ENCODE measurements around the gene KIF17.

The KIF17 gene

DNA sequence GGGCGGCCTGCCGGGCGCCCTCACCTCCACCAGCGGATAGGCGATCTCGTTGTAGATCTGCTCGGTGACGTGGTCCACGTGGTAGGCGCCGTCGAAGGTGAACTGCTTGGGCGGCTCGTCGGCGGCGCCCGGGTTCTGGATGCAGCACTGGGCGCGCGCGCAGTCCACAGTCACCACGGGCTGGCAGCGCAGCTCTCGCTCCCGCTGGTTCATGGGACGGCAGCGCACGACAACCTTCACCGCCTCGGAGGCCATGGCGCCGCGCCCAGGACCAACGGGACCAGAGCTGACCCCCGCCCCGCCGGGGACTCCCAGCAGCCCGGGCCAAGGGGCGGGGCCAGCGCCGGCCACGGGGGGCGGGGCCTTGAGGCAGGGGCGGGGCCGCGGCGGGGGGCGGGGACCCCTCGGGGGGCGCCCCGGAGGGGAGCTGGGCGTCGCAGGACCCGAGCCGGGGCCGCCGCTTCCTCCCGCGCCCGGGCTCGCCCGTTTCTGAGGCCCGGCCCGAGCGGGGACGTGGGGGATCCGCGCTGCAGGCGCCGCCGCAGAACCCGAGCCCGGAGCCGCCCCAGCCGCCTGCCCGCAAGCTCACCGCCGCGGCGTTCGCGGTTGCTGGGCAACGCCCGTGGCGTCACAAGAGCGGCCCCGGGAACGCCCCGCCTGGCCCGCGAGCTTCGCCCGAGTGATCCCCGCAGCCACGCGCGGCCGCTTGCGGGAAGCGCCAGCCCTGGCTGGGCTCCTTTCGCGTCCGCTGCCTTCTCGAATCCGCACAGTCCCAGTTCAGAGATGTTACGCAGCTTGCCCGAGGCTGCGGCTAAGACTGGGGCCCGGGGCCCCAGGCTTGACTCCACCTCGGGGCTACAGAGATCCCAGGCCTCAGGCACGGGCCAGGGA, at the start of gene KIF17:
TSS of gene KIF17 (minus strand) at position 556 of the 891 bp plus-strand sequence. CDS start at position 255, 301 bp downstream.
- DNase-seq: no peak

DNA sequence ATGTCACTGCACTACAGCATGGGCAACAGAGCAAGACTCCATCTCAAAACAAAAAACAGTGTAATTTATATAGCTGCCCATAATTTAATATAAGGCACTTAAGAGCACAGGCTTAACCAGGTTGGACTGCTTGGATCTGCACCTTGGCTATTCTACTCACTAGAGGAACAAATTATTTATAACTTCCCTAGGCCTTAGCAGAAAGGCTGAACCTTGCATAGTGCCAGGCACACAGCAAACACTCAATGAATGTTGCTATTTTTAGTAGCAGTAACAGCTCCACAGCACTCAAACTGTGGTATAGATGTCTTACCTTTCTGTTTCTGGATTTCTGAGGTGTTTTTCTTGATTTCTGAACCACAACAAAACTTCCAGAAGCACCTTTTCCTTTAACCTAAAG, 49.5 kb upstream of the KIF17 start:
- DNase-seq: no peak

DNA sequence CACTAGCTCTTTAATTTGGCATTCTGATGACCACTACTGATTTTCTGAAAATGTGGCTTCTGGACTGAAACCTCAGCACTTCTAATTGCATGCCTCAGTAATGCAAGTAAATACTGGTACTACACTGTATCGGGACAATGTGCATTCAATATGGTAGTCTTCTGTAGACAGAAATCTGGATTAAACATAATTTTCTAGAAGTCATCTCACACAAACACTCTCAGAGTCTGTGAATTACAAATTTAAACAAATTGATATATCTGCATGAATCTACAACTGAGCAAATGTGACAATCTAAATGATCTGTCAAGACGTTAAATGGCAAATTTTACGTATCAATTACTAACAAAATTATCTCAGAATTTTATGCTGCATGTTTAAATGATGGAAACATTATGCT, 45.6 kb upstream of the KIF17 start:
- DNase-seq: no peak

DNA sequence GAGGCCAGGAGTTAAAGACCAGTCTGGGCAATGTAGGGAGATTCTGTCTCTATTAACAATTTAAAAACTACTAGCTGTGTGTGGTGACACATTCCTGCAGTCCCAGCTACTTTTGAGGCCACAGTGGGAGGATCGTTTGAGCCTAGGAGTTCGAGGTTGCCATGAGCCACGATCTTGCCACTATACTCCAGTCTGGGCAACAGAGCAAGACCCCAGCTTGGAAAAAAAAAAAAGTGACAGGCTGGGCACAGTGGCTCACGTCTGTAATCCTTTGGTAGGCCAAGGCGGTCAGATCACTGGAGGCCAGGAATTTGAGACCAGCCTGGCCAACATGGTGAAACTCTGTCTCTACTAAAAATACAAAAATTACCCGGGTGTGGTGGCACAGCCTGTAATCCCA, 42.5 kb upstream of the KIF17 start:
- DNase-seq: no peak

DNA sequence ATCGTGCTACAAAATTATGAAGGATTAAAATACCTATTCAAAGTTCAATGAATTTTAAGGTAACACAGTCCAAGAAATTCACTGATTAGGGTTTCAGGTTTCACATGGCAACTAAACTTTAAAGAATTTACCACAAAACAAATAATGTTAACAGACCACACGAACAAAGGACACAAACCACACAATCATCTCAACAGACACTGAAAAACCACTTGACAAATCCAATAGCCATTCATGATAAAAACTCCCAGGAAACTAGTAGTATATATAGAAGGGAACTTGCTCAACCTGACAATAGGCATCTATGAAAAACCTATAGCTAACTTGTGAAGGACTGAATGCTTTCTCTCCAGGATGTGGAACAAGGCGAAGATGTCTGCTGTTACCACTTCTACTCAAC, 35.8 kb upstream of the KIF17 start:
- no peak for DNase-seq

DNA sequence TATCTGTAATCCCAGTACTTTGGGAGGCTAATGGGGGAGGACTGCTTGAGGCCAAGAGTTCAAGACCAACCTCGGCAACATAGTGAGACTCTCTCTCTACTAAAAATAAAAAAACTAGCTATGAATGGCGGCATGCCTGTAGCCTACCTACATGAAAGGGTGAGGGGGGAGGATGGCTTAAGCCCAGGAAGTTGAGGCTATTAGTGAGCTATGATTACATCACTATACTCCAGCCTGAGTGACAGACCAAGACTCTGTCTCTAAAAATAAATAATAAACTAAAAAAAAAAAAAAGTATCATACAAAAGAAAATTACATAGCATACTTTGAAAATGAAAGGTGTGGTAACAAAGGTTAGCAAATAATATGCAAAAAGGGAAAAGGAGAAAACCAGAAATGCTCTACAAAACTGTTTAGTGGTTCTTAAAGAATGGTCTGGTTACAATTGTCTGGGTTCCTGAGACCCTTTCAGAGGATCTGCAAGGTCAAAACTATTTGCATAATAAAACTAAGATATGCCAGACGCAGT, 33.7 kb upstream of the KIF17 start:
- DNase-seq: no peak

DNA sequence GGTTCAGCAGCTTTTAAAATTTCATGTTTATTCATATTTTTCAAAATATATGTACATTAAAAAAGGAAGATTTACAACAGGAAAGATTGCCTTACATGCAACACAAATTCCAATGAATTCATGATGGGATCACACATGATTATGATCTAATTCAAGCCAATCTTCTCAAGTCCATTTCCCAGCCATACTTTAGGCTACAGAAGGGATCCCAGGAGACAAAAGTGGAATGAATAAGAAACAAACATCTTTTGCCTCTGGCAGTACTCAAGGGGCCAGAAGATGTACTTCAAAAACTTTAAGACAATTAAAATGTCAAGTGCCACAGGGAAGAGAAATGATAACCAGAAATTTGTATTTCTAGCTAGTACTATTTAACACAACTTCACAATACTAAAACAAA, 24.9 kb upstream of the KIF17 start:
- no peak for DNase-seq

DNA sequence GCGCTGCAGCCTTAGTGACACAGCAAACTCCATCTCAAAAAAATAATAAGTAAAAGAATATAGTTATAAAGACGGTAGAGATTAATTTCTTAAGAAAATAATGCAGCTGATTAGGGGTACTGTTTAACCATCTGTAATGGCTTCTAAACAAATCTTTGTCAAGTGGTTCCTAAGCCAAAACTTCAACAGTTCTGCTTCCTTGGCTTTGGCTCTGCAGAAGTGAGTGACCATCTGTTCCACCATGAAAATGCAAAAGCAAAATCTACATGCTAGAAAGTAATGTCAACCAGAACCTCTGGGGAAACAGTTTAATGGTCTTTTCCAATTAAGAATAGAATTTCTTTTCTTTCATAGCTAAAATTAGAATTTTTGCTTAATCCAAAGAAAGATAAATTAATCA, 23.0 kb upstream of the KIF17 start:
- DNase-seq: no peak

DNA sequence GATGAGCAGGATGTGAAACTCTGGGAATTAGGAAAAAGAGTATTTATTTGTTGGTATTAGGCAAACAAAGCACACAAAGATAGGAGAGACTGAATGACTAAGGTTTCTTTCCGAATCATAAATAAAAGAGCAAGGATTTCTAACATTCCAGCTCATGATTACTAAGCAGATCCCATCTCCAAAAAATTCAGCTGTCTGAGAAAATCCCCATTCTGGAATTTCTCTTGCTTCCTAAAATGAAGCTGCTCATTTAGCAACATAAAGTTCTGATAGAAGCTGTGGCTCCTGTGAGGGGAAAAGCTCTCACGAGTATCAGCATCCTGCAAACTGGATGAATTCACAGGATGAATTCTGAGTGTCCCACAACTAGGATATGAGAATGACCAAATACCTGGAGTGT, 21.4 kb upstream of the KIF17 start:
- no peak for DNase-seq

DNA sequence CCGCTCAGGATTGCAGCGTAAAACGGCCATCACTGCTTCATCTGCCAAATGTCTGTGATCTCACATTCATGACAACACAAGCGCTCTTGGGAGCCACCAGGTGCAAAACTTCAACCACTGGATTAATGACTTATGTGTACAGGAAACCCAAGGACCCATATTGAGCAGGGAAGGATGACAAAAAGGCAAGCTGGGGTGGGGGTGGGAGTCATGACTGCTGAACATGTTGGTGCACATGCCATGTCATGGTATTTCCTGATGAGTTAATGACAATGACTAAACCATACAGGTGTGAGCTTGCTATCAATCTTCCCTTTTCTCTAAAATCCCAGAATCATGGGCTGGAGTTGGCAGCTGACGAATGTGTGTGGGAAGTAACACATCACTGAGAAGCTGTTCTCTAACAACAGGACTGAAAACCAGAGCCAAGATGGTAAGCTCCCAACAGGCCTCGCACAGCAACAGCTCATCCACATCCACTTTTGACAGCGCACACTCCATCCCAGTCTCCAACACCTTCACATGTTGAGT, 17.8 kb upstream of the KIF17 start:
- DNase-seq: no peak

DNA sequence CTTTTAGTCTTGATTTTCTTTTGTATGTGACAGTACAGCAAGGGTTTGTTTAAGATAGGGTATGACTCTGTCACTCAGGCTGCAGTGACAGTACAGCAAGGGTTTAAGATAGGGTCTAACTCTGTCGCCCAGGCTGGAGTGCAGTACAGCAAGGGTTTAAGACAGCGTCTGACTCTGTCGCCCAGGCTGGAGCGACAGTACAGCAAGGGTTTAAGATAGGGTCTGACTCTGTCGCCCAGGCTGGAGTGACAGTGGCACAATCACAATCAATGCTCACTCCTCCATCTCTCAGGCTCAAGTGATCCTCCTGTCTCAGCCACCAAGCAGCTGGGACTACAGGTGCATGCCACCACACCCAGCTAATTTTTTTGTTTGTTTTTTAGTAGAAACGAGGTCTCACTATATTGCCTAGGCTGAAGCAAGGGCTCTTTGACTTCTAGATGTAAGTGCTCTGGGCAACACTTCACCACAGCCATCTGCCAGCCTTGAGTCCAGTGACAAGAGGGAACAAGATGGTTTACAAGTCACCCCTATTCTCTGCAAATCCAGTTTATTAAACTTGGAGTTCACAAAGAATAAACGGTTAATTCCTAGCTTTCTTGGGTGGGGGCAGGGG, 15.7 kb upstream of the KIF17 start:
- no peak for DNase-seq

DNA sequence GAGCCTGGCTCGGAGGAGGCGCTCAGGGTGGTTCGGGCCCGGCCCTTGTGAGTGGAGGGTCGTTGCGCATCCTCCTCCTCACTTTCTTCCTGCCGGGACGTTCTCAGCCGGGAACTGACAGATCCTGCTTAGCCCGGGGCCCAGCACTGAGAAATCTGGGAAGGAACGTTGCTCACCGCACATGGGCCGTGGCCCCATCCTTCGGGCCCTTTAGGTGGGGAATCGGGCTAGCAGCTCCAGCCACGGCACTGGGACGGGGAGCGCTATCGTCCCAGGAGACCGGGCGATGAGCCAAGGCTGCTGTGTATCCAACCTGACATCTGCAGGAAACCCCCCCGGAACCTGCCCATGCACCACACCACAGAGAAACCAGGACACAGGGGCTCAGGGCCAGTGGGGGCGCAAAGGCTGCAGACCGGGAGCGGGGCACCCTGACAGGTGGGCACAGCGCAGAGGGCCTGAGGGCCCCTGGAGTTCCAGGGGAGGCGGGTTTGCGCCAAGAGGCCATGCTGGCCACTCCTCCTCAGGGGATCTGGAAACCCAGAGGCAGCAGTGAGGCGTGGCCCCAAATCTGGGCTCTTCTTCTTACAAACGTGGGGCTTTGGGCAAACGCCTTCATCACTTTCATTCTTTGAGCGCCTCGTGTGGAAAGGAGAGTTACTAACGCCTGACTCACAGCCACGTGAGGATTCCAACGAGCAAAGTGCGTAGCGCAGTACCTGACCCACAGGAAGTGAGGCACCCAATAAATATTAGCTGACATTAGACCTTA, 15.0 kb upstream of the KIF17 start, which contains the start of gene SH2D5:
TSS of gene SH2D5 (minus strand) at position 116 of the 772 bp plus-strand sequence. CDS start 4,659 bp downstream, outside the sequence.
- DNase-seq: peak; percentile 29

DNA sequence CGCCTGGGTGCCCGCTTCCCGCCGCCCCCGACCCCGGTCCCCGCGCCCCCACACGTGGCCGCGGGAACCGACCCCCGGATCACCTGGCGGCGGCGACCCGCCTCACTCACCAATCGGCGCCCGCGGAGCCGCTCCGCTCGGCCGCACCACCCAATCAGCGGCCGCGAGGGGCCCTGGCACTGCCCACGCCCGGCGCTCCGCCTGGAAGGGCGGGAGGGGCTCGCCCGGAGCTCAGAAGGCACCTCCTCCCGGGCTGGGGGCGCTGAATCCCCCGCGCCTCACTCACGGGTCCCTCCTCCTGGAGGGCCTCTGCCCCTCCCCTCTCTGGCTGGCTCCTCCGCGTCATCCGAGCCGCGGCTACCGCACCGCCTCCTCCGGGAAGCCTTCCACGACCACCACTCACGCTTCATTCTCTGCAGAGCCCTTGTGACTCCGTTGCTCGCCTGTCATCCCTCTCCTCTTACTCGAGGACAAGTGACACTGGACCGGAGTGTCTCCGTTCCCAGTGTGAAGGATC, 14.3 kb upstream of the KIF17 start:
- DNase-seq: no peak

DNA sequence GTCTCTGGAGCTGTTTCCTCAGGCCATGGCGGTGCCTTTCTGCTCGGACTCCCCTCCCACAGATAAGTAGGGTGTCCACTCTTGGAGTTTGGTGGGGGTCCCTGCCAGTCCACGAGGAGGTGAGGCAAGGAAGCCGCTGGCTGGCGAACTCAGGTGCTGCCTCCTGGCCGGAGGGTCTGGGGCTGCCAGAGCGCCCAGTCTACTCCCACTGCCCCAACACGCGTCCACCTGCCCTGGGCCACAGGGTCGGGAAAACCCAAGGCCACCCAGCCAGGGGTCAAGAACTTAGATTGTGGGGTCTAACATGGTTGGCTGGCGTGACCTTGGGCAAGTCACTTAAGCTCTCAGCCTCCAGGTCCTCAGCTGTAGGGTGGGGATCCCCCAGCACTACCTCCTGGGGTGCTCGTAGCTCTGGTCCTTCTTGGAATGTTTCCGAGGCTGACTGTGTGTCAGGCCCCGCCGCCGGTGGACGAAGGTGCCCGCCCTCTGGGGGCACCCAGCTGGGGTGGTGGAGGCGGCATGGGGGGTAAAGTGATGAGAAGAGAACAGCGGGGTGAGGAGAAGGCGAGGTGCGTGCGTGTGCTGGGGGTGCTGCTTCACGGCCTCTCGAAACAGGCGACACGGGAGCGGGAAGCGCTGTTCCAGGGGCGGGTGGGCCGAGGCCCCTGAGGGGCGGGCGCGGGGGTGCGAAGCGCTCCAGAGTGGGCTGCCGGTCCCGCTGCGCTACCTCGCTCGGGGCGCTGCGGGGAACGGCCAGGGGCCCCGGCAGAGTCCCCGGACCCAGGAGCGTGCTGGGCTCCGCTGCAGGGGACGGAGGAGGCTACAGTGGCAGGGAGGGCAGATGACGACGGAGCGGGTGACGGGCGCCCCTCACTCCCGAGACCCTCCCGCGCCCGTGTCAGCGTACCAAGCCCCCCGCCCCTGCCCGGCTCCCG, 13.5 kb upstream of the KIF17 start:
- DNase-seq: no peak

DNA sequence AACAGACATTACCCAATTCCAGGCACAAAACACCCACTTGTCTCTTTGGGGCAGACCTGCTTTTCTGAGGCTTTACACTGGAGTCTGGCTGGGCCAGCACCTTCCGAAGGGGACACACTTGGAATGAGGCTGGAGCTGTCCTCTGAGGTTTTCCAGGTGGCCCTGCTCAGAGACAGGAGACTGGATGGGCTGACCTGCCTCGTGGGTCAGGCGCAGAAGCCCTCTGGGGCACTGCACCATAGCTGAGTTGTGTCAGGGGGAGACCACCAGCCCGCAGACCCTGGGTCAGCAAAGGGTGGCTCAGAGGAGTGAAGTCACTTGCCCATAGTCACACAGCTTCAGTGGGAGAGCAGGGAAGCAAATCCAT, 12.9 kb upstream of the KIF17 start:
- no peak for DNase-seq

DNA sequence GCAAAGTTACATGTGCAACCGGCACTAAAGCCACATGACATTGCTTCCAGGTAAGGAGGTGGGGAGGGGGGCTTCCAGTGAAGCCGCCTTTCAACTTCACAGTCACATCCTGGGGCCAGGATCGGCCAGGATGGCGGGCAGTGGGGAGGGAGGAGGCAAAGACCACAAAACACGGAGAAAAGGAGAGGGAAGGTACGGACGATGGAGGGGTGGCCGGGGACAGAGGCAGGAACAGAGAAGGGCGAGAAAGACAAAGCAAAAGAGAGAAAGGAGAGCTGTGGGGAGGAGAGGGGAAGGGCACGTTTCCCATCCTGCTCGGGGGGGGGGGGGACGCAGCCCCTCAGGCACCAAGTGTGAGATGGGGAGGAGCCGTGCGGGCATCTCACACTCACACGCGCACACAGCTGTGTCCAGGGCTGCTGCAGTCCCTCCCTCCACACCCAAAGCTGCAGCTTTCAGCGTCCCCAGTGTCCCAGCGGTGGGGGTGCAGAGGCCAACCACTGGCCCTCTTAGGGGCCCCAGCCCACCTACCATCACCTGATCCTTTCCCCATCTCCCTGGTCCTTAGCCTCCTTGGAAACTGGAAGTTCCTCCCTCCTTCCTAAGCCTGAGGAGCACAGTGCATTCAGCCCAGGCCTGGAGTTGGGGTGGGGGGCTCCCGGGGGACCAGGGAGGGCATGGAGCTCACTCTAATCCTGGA, 12.3 kb upstream of the KIF17 start:
- DNase-seq: no peak

DNA sequence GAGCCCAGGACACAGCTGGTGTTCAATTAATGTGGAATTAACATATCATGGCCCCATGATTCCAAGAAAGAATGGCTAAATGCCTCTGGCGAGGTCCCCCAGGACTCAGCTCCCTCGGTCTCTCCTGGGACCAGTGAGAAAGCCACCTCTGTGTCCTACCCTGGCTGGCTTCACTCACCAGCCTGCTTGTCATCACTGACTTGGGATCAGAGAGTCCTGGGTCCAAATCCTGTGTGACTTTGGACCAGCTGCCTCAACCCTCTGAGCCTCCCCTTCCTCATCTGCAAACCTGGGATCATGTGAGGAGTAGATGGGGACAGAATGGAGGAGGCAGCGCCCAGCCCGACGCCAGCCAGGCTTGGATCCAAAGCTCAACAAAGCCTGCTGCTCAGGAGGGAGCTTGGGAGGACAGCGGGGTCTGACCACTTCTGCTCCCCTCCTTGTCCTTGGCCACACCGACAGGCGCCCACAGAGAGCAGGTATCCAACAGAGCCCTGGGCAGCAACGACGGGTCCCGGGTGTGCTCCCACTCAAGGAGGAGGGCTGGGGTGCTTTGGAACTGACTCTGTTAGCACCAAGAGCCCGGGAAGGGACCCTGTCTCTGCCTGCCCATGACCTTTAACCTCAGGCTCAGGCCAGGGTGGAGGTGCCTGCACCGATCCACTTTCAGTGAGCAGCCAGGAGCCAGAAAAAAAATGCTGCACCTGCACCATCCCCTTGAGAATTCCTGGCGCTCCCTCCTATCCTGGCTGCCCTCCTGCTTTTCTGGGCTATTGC, 11.5 kb upstream of the KIF17 start:
- DNase-seq: no peak

DNA sequence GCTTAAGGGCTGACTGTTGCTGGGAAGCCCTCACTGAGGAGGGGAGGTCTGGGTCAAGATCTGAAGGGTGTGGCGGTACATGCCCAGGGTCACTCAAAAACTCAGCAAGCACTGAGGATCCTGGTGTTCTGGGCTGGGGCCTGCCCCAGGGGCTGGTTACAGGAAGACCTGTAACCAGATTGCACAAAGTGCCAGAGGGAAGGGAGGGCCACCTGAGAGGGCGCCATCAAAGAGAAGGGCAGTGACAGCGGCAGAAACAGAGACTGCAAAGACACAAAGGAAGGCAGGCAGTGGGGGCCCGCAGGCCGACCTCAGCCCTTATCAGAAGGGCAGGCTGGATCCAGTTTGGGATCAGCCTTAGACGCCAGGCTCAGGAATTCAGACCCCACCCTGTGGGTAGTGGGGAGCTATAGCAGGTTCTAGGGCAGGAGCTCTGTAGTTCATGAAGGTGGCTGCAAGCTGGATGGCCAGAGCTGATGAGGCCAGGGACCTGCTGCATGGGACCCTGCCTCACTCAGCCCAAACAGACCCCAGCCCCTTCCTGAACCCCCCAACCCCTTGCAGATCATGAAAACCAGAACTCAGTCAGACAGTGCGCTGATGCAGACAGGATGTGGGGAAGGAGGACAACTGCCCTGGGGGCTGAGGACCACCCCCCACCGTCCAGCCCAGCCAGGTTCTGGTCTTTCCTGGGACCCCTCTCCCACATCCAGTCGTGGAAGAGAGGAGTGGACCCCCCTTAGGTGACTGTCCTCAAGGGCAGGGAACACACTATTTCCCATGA, 10.8 kb upstream of the KIF17 start:
- DNase-seq: no peak

DNA sequence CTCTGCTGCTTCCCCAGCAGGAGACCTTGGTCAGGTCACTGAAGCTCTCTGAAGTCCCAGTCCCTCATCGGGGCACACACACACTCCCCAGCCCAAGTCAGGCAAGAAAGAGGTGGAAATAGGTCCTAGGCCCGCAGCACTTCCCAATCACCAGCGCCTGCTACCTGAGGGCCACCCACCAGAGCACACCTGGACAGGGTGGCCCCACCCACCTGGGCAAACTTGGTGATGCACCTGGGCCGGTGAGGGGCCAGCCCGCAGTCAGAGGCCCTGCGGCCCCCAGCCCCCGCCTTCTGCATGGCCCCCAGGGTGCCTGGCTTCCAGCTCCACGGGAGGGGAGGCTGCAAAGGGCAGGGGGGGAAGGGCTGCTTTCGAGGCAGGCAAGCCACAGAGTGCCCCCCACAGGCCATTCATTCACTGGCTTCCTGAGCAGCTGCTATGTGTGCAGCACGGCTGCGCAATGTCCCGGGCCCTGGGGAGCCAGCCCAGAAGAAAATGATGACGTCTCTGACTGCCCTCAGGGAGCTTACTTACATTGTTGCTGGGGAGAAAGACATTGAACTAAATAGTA, 10.0 kb upstream of the KIF17 start:
- DNase-seq: no peak
